SK-N-SH (cell line): ENCODE data around the gene STK35. TPM values are rescaled to one million over a fixed set of nuclear protein-coding genes. Genes with fewer than 3 reads are reported as not detected.

Source experiments
- CTCF ChIA-PET: fragments of 300-600, 350-600 bp; formaldehyde crosslinking; extraction: SDS; loops from one replicate; lab custom pipeline; 2021; lab: Yijun Ruan, JAX
- POLR2A ChIA-PET: fragments of 350-600 bp; sonication (Branson Sonifier 250); formaldehyde crosslinking; extraction: SDS; loops from one replicate; lab custom pipeline; 2020; ENCODE audit warnings: antibody characterized with exemption, inconsistent platforms; lab: Yijun Ruan, JAX
- DNase-seq: peaks from one replicate; pipeline ENCODE4 v3.0.0; 2012
- H2AFZ ChIP-seq: fragments of 200-600 bp; sonication (generic); 2 replicates; pipeline ENCODE4 v1.8.1; 2016; ENCODE audit warnings: antibody characterized with exemption, mild to moderate bottlenecking, low read depth
- H3F3A ChIP-seq: fragments of 200-600 bp; sonication (generic); replicated peaks from 2 replicates; pipeline ENCODE3; 2016; ENCODE audit warnings: antibody characterized with exemption, mild to moderate bottlenecking; ENCODE audit not compliant: insufficient read depth
- H3K27ac ChIP-seq, 2 experiments: fragments of 200-500 bp in 1 of 2; fragments of 200-600 bp in 1 of 2; sonication (Bioruptor generic) in 1 of 2; sonication (generic), shearing (Covaris generic) in 1 of 2; 2 replicates each; pipeline versions ENCODE4 v1.5.1 to v1.6.1; 2014 to 2016; ENCODE audit warnings: low read depth in 2 of 2, inconsistent platforms in 1 of 2, low read length in 1 of 2, mild to moderate bottlenecking in 1 of 2, mixed read lengths in 1 of 2
- H3K27me3 ChIP-seq: fragments of 200-600 bp; sonication (generic), shearing (Covaris generic); 2 replicates; pipeline ENCODE4 v1.6.1; 2016; ENCODE audit warnings: mixed run types; ENCODE audit not compliant: insufficient read depth
- H3K36me3 ChIP-seq, 2 experiments: fragments of 200-500 bp in 1 of 2; fragments of 200-600 bp in 1 of 2; sonication (Bioruptor generic) in 1 of 2; sonication (generic) in 1 of 2; replicated peaks in 1 of 2; 2 replicates each; pipeline versions ENCODE3 to v1.5.1; 2014 to 2016; ENCODE audit warnings: low read length in 1 of 2, mild to moderate bottlenecking in 1 of 2; ENCODE audit not compliant: insufficient read depth in 2 of 2, control insufficient read depth in 1 of 2
- H3K4me1 ChIP-seq, 2 experiments: fragments of 200-500 bp in 1 of 2; fragments of 200-600 bp in 1 of 2; sonication (Bioruptor generic) in 1 of 2; sonication (generic), shearing (Covaris generic) in 1 of 2; 2 replicates each; pipeline versions ENCODE4 v1.5.1 to v1.6.1; 2014 to 2016; ENCODE audit warnings: low read depth in 1 of 2, low read length in 1 of 2, mixed run types in 1 of 2; ENCODE audit not compliant: insufficient read depth in 2 of 2, control insufficient read depth in 1 of 2
- H3K4me2 ChIP-seq: fragments of 200-600 bp; sonication (generic), shearing (Covaris generic); 2 replicates; pipeline ENCODE4 v1.6.1; 2017; ENCODE audit warnings: mixed run types
- H3K4me3 ChIP-seq, 2 experiments: fragments of 200-500 bp in 1 of 2; fragments of 200-600 bp in 1 of 2; sonication (Bioruptor generic) in 1 of 2; sonication (generic), shearing (Covaris generic) in 1 of 2; 2 replicates each; pipeline versions ENCODE4 v1.5.1 to v1.8.1; 2014 to 2016; ENCODE audit warnings: low read depth in 2 of 2, inconsistent platforms in 1 of 2, low read length in 1 of 2, mild to moderate bottlenecking in 1 of 2, mixed read lengths in 1 of 2, moderate library complexity in 1 of 2
- H3K79me2 ChIP-seq: fragments of 200-600 bp; sonication (generic); 2 replicates; pipeline ENCODE4 v1.8.1; 2017; ENCODE audit warnings: mild to moderate bottlenecking; ENCODE audit not compliant: insufficient read depth
- H3K9ac ChIP-seq: fragments of 200-600 bp; sonication (generic); 2 replicates; pipeline ENCODE4 v1.6.1; 2017; ENCODE audit warnings: mixed run types
- H3K9me2 ChIP-seq: fragments of 200-600 bp; sonication (generic); 2 replicates; pipeline ENCODE4 v1.6.1; 2017; ENCODE audit warnings: mixed run types
- H3K9me3 ChIP-seq: fragments of 200-600 bp; sonication (generic); 2 replicates; pipeline ENCODE4 v1.6.1; 2017; ENCODE audit warnings: mixed run types, mild to moderate bottlenecking, moderate library complexity
- H4K20me1 ChIP-seq: fragments of 200-600 bp; sonication (generic); 2 replicates; pipeline ENCODE4 v1.6.1; 2017; ENCODE audit warnings: mild to moderate bottlenecking, mixed run types; ENCODE audit not compliant: insufficient read depth
- CTCF ChIP-seq: fragments of 200-600 bp; sonication (generic); IDR thresholded peaks from 2 replicates; pipeline ENCODE4 v1.6.1; 2017; ENCODE audit warnings: antibody characterized with exemption, mild to moderate bottlenecking, moderate library complexity
- ELF1 ChIP-seq: IDR thresholded peaks from 2 replicates; pipeline ENCODE4 v1.4.0; 2012
- EP300 ChIP-seq, 2 experiments: IDR thresholded peaks; 2 replicates each; pipeline versions ENCODE4 v1.4.0 to v1.6.1; 2012; ENCODE audit warnings: borderline replicate concordance in 1 of 2, low read depth in 1 of 2, low read length in 1 of 2
- EZH2phosphoT487 ChIP-seq: fragments of 200-600 bp; sonication (generic); IDR thresholded peaks from 2 replicates; pipeline ENCODE4 v1.6.1; 2017; ENCODE audit warnings: low read depth, mixed run types, mild to moderate bottlenecking, antibody characterized with exemption, moderate library complexity, borderline replicate concordance
- FOSL2 ChIP-seq: IDR thresholded peaks from 2 replicates; pipeline ENCODE4 v1.4.0; 2012; ENCODE audit warnings: low read depth, mild to moderate bottlenecking, moderate library complexity, borderline replicate concordance
- FOXM1 ChIP-seq: IDR thresholded peaks from 2 replicates; pipeline ENCODE4 v1.4.0; 2012; ENCODE audit warnings: low read depth, mild to moderate bottlenecking
- GABPA ChIP-seq: IDR thresholded peaks from 2 replicates; pipeline ENCODE4 v1.4.0; 2012; ENCODE audit warnings: low read depth, mild to moderate bottlenecking
- MAX ChIP-seq: IDR thresholded peaks from 2 replicates; pipeline ENCODE4 v1.4.0; 2012; ENCODE audit warnings: low read depth
- NRF1 ChIP-seq: IDR thresholded peaks from 2 replicates; pipeline ENCODE4 v1.6.1; 2012; ENCODE audit warnings: low read depth, mild to moderate bottlenecking, low read length
- POLR2AphosphoS5 ChIP-seq: IDR thresholded peaks from 2 replicates; pipeline ENCODE4 v1.6.1; 2012; ENCODE audit warnings: low read depth, low read length
- TCF12 ChIP-seq: IDR thresholded peaks from 2 replicates; pipeline ENCODE4 v1.4.0; 2012
- TEAD4 ChIP-seq: IDR thresholded peaks from 2 replicates; pipeline ENCODE4 v1.4.0; 2012; ENCODE audit warnings: mild to moderate bottlenecking, borderline replicate concordance; ENCODE audit not compliant: insufficient read depth
- USF2 ChIP-seq: fragments of 150-350 bp; IDR thresholded peaks from 2 replicates; pipeline ENCODE4 v1.6.1; 2017; ENCODE audit warnings: antibody characterized with exemption, low read length, low read depth, borderline replicate concordance
- WGBS: methylation state at CpG from one replicate; pipeline ENCODE4 v1.1.6; 2017; ENCODE audit warnings: low lambda C conversion rate; 5-methylcytosine and 5-hydroxymethylcytosine counted together
- polyA plus RNA-seq, 3 experiments: library from polyadenylated mRNA; depleted of rRNA; stranded (reverse); fragments of >200 nt; gene quantifications; 2 replicates each; pipeline ENCODE4 v1.2.3, GENCODE V29; 2012

STK35 gene
- polyA plus RNA-seq, 1 of the 3 experiments (the other 2 are of a cell fraction), result 6.7 TPM

GRCh38 chr20:2150660-2151059, 49.0 kb downstream of the STK35 start:
- H3F3A ChIP-seq, result no peaks in the 10 kb centered on the region
- H3K4me1 ChIP-seq, result peaks cover 13 to 20% of the 10 kb centered on the region in 2 experiments; a peak in 3 of 4 replicates
- H3K9ac ChIP-seq, result no peak overlapping the region
- no peak overlapping the region for H3K4me3 ChIP-seq
- CTCF ChIA-PET, result interaction anchor here (1.0 to 2.0 kb wide), 2 partner anchors 10 to 22 kb away, joined by 3 to 5 read pairs; no protein-coding TSS in a partner anchor
- POLR2A ChIA-PET, result no interaction called here
- H4K20me1 ChIP-seq, result no peaks in the 10 kb centered on the region
- H3K27ac ChIP-seq, result no peak overlapping the region; a peak in 1 of 4 replicates
- no peak overlapping the region for H3K4me2 ChIP-seq
- H3K79me2 ChIP-seq, result no peaks in the 10 kb centered on the region
- no peak for TF ChIP-seq EP300 (IDR thresholded peaks at IDR 0.05; ENCODE audit: borderline replicate concordance in 1 of 2, low read depth in 1 of 2, low read length in 1 of 2)
- no peak for TF ChIP-seq MAX
- TF ChIP-seq GABPA, result no peak
- no peak for TF ChIP-seq USF2
- no peak for TF ChIP-seq FOSL2
- TF ChIP-seq, all 33 proteins: peak for 0
- 95% methylated on average over 6 of the region's 6 CpGs for WGBS
- no peak for DNase-seq
- H3K9me3 ChIP-seq, result no peaks in the 10 kb centered on the region
- no peaks in the 10 kb centered on the region for H3K27me3 ChIP-seq
- H3K36me3 ChIP-seq, result peaks cover 0 to 14% of the 10 kb centered on the region in 2 experiments
- H2AFZ ChIP-seq, result no peak overlapping the region
- no peaks in the 10 kb centered on the region for H3K9me2 ChIP-seq

- no peaks in the 10 kb centered on the region for H3K27me3 ChIP-seq
- 73% methylated on average over 3 of the region's 3 CpGs for WGBS
- TF ChIP-seq EP300 (IDR thresholded peaks at IDR 0.05; ENCODE audit: borderline replicate concordance in 1 of 2, low read depth in 1 of 2, low read length in 1 of 2) (peak in 1 of 2 experiments; percentile 29; a peak in 1 of 4 replicates), TCF12 (peak; percentile 49), FOXM1 (no peak), TEAD4 (no peak), GABPA (no peak), ELF1 (no peak), NRF1 (no peak), CTCF (no peak), EZH2phosphoT487 (no peak), POLR2AphosphoS5 (no peak)
- POLR2A ChIA-PET, result interaction anchor here (1.2 kb wide), 1 partner anchor 49 kb away, joined by 5 read pairs; no protein-coding TSS in a partner anchor
- H3K4me3 ChIP-seq, result no peak overlapping the region
- CTCF ChIA-PET, result interaction anchor here (0.7 to 5.2 kb wide), 4 partner anchors 11 to 388 kb away, joined by 4 to 39 read pairs (median 4); no protein-coding TSS in a partner anchor
- no peaks in the 10 kb centered on the region for H3K9me2 ChIP-seq
- H3K36me3 ChIP-seq, result peaks cover 0 to 7% of the 10 kb centered on the region in 2 experiments
- H3F3A ChIP-seq, result no peaks in the 10 kb centered on the region
- DNase-seq, result peak; percentile 68
- H3K9ac ChIP-seq, result no peak overlapping the region
- H3K4me2 ChIP-seq, result no peak overlapping the region
- H4K20me1 ChIP-seq, result no peaks in the 10 kb centered on the region
- peaks cover 13 to 20% of the 10 kb centered on the region in 2 experiments; a peak in 3 of 4 replicates for H3K4me1 ChIP-seq
- no peaks in the 10 kb centered on the region for H3K9me3 ChIP-seq
- H3K27ac ChIP-seq, result no peak overlapping the region
- no peak overlapping the region for H2AFZ ChIP-seq
- H3K79me2 ChIP-seq, result no peaks in the 10 kb centered on the region
These were observed 50.2 kb downstream of the STK35 start for GRCh38 chr20:2151858-2152281.
